Fibroblast of villous mesenchyme (primary cell): ENCODE data around the gene DYTN. TPM values are rescaled to one million over a fixed set of nuclear protein-coding genes. Genes with fewer than 3 reads are reported as not detected.

Experiments used
- DNase-seq: peaks from one replicate; pipeline ENCODE4 v3.0.0-alpha.2; 2010; ENCODE audit warnings: low read depth
- H3K4me3 ChIP-seq: 2 replicates; pipeline ENCODE4 v1.5.1; 2011; ENCODE audit warnings: low read depth, mild to moderate bottlenecking, low read length
- total RNA-seq: library from RNA; depleted of rRNA; stranded (reverse); fragments of >200 nt; gene quantifications from 2 replicates; pipeline ENCODE4 v1.2.3, GENCODE V29; 2012
- TF ChIP-seq, protein P1 (sequence below): IDR thresholded peaks from 2 replicates; pipeline ENCODE4 v1.5.1; 2012; ENCODE audit warnings: low read depth, mild to moderate bottlenecking, low read length; ENCODE audit not compliant: insufficient read depth

Gene DYTN
- total RNA-seq, 1 donor = not detected

DNA sequence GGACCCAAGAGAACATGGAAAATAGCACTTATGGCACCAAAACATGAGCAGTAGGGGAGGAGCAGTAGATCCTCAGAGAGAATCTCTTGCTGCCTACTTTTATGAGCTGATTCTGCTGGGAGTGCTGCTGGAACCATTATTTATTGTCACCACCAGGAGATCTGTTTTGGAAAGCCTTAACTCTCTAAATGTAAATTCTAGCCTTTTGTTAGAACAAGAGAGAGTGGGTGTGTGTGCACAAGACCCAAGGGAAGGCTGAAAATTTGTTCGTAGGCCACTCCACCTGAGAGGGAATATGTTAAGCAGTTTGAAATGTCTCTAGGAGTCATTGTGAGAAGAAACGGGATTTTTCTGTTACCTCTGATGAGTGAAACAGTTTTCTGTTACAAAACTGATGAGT lies 92.1 kb downstream of the DYTN start:
- TF ChIP-seq, protein P1, sequence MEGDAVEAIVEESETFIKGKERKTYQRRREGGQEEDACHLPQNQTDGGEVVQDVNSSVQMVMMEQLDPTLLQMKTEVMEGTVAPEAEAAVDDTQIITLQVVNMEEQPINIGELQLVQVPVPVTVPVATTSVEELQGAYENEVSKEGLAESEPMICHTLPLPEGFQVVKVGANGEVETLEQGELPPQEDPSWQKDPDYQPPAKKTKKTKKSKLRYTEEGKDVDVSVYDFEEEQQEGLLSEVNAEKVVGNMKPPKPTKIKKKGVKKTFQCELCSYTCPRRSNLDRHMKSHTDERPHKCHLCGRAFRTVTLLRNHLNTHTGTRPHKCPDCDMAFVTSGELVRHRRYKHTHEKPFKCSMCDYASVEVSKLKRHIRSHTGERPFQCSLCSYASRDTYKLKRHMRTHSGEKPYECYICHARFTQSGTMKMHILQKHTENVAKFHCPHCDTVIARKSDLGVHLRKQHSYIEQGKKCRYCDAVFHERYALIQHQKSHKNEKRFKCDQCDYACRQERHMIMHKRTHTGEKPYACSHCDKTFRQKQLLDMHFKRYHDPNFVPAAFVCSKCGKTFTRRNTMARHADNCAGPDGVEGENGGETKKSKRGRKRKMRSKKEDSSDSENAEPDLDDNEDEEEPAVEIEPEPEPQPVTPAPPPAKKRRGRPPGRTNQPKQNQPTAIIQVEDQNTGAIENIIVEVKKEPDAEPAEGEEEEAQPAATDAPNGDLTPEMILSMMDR = no peak
- H3K4me3 ChIP-seq = no peak overlapping the region
- no peak for DNase-seq

DNA sequence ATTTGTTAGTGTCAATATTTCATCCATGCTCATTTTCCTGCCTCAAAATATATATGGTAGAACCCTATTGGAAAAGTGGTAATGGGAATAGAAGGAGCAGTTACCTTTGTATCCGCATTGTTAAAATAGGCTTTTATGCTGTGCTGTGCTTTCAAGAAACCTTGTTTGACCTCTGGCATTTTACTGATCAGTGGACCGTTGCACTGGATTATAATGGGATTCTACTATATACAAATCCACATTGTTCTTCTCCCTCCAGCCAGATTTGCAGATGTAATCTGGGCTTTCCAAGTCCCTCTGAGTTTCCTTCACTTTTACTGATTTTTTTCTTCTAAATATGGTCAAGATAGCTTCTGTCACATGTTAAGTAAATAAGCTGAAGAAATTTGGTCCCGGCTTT lies 99.2 kb downstream of the DYTN start:
- TF ChIP-seq, protein P1 = no peak
- no peak overlapping the region for H3K4me3 ChIP-seq
- DNase-seq = no peak

DNA sequence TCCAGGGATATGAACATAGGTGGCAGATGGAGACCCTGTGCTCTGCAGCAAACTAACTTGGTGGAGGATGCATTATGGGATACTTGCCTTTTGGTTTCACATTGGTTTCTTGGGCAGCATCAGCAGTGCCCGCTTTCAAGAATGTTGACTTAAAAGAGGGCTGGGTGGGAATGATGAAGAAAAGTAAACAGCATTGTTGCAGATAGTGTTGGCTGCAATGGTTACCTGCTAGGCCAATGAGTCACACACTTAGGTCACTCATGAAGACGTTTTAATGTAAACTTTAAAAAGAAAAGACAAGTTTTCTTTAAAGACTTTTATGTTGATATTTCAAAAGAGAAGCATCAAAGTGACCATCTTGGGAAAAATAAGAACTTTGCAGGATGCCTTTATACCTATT lies 102.0 kb downstream of the DYTN start:
- TF ChIP-seq, protein P1 = no peak
- no peak for DNase-seq
- H3K4me3 ChIP-seq = no peak overlapping the region

DNA sequence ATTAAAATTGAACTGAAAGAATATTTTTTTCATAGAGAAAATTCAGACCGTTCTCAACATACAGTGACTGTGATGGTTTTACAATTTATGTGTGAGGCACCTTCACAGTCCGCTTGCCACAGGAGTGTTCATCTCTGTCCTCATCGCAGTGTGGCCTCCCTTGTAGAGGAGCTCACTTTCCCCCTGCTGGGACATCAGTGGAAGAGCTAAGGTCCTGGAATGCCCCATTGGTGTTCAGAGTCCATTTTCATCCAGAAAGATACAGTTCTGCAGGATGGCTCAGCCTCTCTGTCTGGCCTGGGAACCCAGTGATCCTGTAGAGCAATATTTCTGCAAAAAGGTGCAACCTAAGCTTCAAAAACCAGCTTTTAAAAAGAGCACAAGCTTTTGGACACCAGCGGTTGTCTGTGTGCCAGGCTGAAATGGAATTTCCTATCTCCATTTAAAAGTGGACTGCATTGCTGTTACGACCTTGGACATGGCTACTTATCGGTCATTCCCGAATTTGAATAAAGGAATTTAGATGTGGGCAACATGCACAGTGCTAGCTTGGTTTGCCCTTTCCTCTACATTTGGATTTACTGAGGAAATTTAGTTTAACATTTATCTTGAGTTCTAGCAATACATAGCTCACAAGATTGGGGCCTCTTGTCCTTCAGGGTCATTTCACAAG lies 102.6 kb downstream of the DYTN start:
- no peak overlapping the region for H3K4me3 ChIP-seq
- TF ChIP-seq, protein P1 = no peak
- no peak for DNase-seq

DNA sequence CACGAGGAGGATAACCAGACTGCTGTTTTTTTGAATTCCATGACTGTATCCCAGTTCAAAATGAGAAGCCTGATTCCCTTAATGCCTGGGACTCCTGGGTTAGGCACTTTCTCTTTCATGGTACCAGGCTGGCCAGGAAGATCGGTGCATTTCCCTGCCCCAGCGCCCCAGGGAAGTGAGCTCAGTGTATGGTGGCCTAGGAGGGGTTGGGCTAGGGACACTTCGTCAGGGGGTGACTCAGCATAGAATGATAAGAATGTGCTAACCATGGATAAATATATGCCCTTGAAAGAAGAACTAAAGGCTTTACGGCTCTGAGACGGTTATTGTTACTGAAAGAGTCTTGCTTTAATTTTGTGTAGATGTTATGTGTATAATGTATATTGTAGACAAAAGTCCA lies 103.4 kb downstream of the DYTN start:
- no peak overlapping the region for H3K4me3 ChIP-seq
- TF ChIP-seq, protein P1 = no peak
- DNase-seq = peak; percentile 4

DNA sequence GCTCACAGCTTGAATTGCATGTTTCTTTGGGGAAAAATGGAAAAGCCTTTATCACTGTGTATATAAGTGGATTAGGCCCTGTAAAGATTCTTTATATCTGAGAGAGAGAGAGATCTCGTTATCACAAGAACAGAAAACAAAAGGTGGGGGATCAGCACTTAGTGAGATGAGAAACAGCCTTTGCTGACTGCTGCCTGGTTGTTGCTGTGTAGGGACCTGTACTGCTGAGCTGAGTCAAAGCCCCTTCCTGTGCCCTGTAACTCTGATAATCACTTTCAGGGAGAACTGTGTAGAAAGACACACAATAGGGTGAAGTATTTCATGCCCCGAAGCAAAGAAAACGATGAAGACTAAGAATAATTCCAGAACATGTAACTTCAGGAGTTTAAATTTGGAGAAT lies 106.5 kb downstream of the DYTN start:
- TF ChIP-seq, protein P1 = no peak
- no peak overlapping the region for H3K4me3 ChIP-seq
- no peak for DNase-seq

DNA sequence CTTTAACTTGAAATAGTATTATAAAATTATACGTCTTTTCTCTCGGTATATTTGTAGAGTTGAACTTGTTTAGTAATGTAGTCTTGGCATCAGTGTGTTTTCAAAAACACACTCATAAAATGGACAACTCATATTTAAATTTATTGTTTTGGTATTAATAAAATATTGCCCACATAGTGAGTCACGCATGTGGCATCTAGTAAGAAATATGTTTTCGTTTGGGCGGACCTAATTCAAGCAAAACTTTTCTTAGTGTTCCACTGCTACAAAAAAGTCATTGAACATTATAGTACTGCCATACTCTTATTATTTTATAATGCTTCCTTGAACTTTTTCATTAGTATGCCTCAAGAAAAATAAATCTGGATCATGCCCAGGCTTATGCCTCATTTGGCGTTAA lies 107.0 kb downstream of the DYTN start:
- TF ChIP-seq, protein P1 = no peak
- DNase-seq = no peak
- no peak overlapping the region for H3K4me3 ChIP-seq
